Skeletal muscle satellite cell (primary cell): ENCODE results near the gene GPR87. TPM values are rescaled to one million over a fixed set of nuclear protein-coding genes. Genes with fewer than 3 reads are reported as not detected.
A peak's percentile ranks its signal among the peaks of the same experiment; 100 is the strongest.

Experiments
- H3K27me3 ChIP-seq: 2 replicates; pipeline ENCODE4 v1.7.0; 2013; ENCODE audit warnings: low read length; ENCODE audit not compliant: control insufficient read depth, insufficient read depth
- H3K36me3 ChIP-seq: 2 replicates; pipeline ENCODE4 v1.7.0; 2013; ENCODE audit warnings: mild to moderate bottlenecking, control low read depth, low read length; ENCODE audit not compliant: insufficient read depth
- H3K4me1 ChIP-seq: 2 replicates; pipeline ENCODE4 v1.7.0; 2013; ENCODE audit warnings: low read length; ENCODE audit not compliant: control insufficient read depth, insufficient read depth
- H3K4me2 ChIP-seq: 2 replicates; pipeline ENCODE4 v1.7.0; 2013; ENCODE audit warnings: mild to moderate bottlenecking, low read length
- H3K4me3 ChIP-seq: 2 replicates; pipeline ENCODE4 v1.7.0; 2013; ENCODE audit warnings: low read length
- H3K9ac ChIP-seq: 2 replicates; pipeline ENCODE4 v1.7.0; 2013; ENCODE audit warnings: mild to moderate bottlenecking, low read depth, low read length, moderate library complexity
- H3K9me3 ChIP-seq: replicated peaks from 2 replicates; pipeline ENCODE4 v1.7.0; 2013; ENCODE audit warnings: mild to moderate bottlenecking, control low read depth, low read length
- total RNA-seq: library from RNA; depleted of rRNA; stranded (reverse); fragments of >200 nt; gene quantifications from 2 replicates; pipeline ENCODE4 v1.2.3, GENCODE V29; 2012; rRNA removed

The GPR87 gene, protein sequence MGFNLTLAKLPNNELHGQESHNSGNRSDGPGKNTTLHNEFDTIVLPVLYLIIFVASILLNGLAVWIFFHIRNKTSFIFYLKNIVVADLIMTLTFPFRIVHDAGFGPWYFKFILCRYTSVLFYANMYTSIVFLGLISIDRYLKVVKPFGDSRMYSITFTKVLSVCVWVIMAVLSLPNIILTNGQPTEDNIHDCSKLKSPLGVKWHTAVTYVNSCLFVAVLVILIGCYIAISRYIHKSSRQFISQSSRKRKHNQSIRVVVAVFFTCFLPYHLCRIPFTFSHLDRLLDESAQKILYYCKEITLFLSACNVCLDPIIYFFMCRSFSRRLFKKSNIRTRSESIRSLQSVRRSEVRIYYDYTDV
- total RNA-seq: not detected in 2 replicates

GRCh38 chr3:151316267-151316991 is at the start of gene GPR87:
Gene GPR87 (minus strand): TSS chr3:151316820. CDS start chr3:151300100, 16,720 bp downstream.
- H3K4me1 ChIP-seq: peaks cover 46% of the 10 kb centered on the region

DNA sequence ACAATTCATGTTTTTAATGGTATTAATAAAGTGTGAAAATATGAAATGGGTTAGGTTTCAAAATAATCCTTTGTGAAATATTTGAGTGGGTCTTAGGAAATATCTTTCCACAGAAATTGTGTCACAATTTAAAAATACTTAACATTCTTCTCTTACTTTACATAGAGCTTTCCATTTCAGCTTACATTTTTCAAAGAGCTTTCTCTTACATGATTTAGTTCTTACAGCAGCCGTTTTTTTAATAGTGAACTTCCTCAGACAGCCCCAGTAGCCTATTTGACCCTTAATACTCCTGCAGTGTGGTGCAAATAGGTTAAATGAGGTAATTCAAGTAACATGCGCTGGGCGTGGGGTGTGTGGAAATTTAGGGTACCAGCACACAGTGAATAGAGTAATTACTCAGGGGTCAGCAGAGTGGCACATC is 46.1 kb upstream of the GPR87 start:
- H3K36me3 ChIP-seq: no peaks in the 10 kb centered on the region
- H3K4me2 ChIP-seq: no peak overlapping the region
- H3K4me3 ChIP-seq: no peak overlapping the region
- H3K9ac ChIP-seq: no peak overlapping the region
- no peaks in the 10 kb centered on the region for H3K27me3 ChIP-seq
- H3K9me3 ChIP-seq: no peaks in the 10 kb centered on the region
- peaks cover 6% of the 10 kb centered on the region for H3K4me1 ChIP-seq

More at GRCh38 chr3:151316267-151316991, at the start of gene GPR87:
- no peak within 1 kb of the TSS for H3K4me3 ChIP-seq
- H3K36me3 ChIP-seq: no peaks in the 10 kb centered on the region
- H3K9ac ChIP-seq: no peak within 1 kb of the TSS
- no peak within 1 kb of the TSS for H3K4me2 ChIP-seq
- H3K27me3 ChIP-seq: no peaks in the 10 kb centered on the region
- H3K9me3 ChIP-seq: no peaks in the 10 kb centered on the region

- Histone ChIP-seq H3K4me3 (no peak overlapping the region), H3K36me3 (no peaks in the 10 kb centered on the region), H3K9ac (no peak overlapping the region), H3K4me1 (peaks cover 10% of the 10 kb centered on the region), H3K4me2 (no peak overlapping the region), H3K9me3 (no peaks in the 10 kb centered on the region), H3K27me3 (no peaks in the 10 kb centered on the region)
Measured at GRCh38 chr3:151357463-151357850, 40.8 kb upstream of the GPR87 start.

- Histone ChIP-seq H3K4me1 (peaks cover 5% of the 10 kb centered on the region), H3K36me3 (no peaks in the 10 kb centered on the region), H3K9me3 (no peaks in the 10 kb centered on the region), H3K9ac (no peak overlapping the region), H3K4me2 (no peak overlapping the region), H3K4me3 (no peak overlapping the region), H3K27me3 (no peaks in the 10 kb centered on the region)
Measured at GRCh38 chr3:151356794-151357462, 40.3 kb upstream of the GPR87 start.

DNA sequence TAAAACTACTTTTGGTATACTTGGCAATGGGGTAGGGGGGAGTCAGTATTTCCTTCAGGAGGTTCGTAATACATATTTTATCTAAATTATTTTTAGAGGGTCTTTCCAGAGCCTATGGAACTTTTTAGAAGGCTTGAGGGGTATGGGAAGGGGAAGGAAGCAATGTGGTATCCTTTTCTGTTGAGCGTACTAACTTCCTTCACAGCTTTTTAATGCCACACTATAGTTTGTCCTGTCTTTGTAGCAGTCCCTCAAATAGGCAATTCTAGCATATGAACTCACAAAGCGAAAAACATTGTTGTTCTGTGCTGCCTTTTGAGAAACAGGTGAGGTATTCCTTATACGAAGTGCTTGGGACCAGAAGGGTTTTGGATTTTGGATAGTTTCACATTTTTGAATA is 35.0 kb upstream of the GPR87 start:
- H3K27me3 ChIP-seq: no peaks in the 10 kb centered on the region
- no peaks in the 10 kb centered on the region for H3K9me3 ChIP-seq
- H3K9ac ChIP-seq: no peak overlapping the region
- H3K36me3 ChIP-seq: no peaks in the 10 kb centered on the region
- H3K4me3 ChIP-seq: no peak overlapping the region
- H3K4me2 ChIP-seq: no peak overlapping the region
- no peaks in the 10 kb centered on the region for H3K4me1 ChIP-seq

DNA sequence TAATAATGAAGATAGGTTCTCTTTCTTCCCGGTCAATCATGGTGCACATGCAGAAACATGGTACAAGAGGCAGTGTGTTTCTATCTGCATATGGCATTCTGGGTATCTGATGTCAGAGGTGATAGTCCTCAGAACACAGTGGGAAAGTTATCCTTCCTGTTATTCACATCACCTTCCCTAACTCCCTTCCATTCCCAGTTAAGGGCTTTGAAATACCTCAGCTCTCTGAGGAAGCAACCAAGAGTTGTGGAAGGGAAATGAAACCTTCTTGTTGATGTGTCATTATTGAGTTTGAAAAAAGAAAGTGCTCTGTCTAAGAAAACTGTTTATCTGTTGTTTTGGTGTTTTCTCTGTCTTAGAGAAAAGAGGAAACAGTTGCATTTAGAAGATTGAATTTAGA is 34.6 kb upstream of the GPR87 start:
- no peaks in the 10 kb centered on the region for H3K27me3 ChIP-seq
- no peaks in the 10 kb centered on the region for H3K36me3 ChIP-seq
- H3K9me3 ChIP-seq: no peaks in the 10 kb centered on the region
- no peak overlapping the region for H3K4me2 ChIP-seq
- H3K4me1 ChIP-seq: peaks cover under 1% of the 10 kb centered on the region
- no peak overlapping the region for H3K4me3 ChIP-seq
- no peak overlapping the region for H3K9ac ChIP-seq

DNA sequence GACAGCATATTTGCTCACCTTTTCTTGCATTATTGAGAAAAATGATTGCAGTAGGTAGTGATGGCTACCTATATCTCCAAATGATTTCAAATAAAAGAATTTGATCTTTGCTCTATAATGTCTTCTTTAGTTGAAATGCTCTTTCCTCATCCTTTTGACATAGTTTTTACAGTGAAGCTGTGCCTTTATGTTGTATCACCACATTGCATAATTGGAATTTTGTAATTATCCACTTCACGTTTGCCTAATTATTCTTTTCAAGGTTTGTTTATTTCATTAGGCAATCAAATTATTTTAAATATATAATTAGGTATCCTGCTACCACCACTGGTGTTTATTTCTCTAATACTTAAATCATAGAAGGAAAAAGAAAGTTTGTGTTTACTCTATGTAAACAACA is 34.0 kb upstream of the GPR87 start:
- H3K36me3 ChIP-seq: no peaks in the 10 kb centered on the region
- H3K9ac ChIP-seq: no peak overlapping the region
- H3K4me1 ChIP-seq: peaks cover 6% of the 10 kb centered on the region
- no peaks in the 10 kb centered on the region for H3K27me3 ChIP-seq
- no peaks in the 10 kb centered on the region for H3K9me3 ChIP-seq
- no peak overlapping the region for H3K4me3 ChIP-seq
- H3K4me2 ChIP-seq: no peak overlapping the region

DNA sequence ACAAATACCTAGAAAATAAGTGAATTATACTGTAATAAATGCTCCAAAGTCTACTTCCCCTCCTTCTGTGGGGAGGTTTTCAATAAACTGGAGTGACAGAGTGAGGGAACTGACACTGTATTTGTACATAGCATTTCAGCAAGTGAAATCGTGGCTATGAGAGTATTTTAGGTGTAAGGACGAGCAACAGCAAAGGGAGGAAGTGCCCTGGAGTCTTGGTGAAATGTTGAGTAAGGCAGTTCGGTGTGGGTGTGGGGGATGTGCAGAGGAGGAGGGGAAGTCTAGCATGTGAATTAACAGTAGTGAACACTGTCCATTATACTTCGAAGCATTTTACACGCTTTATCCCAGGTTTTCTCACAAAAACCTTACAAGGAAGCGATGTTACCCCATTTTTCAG is 30.8 kb upstream of the GPR87 start:
- no peaks in the 10 kb centered on the region for H3K27me3 ChIP-seq
- no peak overlapping the region for H3K4me3 ChIP-seq
- H3K9me3 ChIP-seq: no peaks in the 10 kb centered on the region
- H3K4me2 ChIP-seq: no peak overlapping the region
- peaks cover 6% of the 10 kb centered on the region for H3K4me1 ChIP-seq
- H3K36me3 ChIP-seq: no peaks in the 10 kb centered on the region
- no peak overlapping the region for H3K9ac ChIP-seq

DNA sequence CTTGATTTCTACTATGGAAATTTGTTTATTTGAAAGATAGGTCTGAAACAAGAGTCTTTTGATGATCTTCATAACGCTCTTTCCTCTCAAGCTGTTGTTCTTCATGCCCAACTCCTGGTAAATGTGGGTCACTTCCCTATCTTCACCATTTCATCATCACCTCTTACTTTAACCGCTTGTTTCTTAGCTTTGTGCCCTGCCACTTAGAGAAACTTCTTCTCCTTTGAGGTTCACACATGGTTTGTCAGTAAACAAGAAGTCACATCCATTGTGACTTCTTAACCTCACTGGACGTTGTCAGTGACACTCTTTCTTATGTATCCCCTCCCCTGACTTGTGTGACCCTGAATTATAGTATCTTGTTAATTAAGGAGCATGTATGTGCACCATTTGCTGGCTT is 29.7 kb upstream of the GPR87 start:
- no peak overlapping the region for H3K9ac ChIP-seq
- H3K27me3 ChIP-seq: no peaks in the 10 kb centered on the region
- H3K4me3 ChIP-seq: no peak overlapping the region
- H3K4me1 ChIP-seq: peaks cover 6% of the 10 kb centered on the region
- no peaks in the 10 kb centered on the region for H3K36me3 ChIP-seq
- peak overlapping the region; percentile 80 for H3K4me2 ChIP-seq
- no peaks in the 10 kb centered on the region for H3K9me3 ChIP-seq

DNA sequence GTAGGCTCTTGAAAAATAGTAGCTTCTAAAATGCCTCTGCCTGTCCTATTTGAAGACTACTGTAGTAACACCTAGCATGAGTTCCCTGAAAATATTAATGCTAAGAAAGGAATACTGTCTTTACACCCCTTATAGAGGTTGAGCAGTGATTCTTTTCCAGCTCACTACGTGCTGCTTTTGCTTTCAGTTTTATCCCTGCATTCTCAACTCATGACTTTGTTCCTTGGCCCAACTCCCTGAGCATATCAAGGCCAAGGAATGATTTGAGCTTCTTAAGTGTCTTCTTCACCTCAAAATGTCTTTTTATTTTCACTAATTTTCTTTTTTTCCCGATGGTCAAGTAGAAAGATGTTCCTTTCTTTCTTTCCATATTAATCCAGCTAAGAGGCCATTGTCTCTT is 29.2 kb upstream of the GPR87 start:
- Histone ChIP-seq H3K4me3 (peak overlapping the region; percentile 44), H3K9me3 (no peaks in the 10 kb centered on the region), H3K27me3 (no peaks in the 10 kb centered on the region), H3K9ac (no peak overlapping the region), H3K4me2 (peak overlapping the region; percentile 80), H3K36me3 (no peaks in the 10 kb centered on the region), H3K4me1 (peaks cover 6% of the 10 kb centered on the region)

DNA sequence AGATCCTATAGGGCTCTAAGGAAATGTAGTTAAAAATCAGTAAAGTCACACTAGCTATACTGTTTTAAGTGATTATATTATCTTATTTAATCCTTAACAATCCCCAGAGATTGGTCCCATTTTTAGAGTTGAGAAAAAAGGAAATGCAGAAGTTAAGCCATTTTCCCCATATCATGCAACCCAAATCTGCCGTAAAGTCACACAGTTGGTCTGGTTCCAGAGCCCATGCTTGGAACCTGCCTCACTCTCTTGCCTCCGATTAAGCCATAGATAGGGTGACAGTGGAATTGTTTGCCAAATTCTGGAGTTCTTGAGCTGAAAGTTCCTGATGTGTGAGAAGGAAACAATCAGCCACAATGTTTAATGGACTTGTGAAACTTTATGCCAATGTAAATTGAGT is 15.1 kb upstream of the GPR87 start:
- Histone ChIP-seq H3K9ac (no peak overlapping the region), H3K4me3 (no peak overlapping the region), H3K4me2 (no peak overlapping the region), H3K27me3 (no peaks in the 10 kb centered on the region), H3K36me3 (no peaks in the 10 kb centered on the region), H3K4me1 (no peaks in the 10 kb centered on the region), H3K9me3 (no peaks in the 10 kb centered on the region)
